GM10248 (cell line): Measurements from ENCODE around the gene GMPR2.

ENCODE experiments used
- CTCF ChIA-PET: fragments of 300-600 bp; sonication (Branson Sonifier 250); formaldehyde crosslinking; extraction: SDS; loops from one replicate; lab custom pipeline; 2021; ENCODE audit warnings: antibody characterized with exemption; lab: Yijun Ruan, JAX
- POLR2A ChIA-PET: fragments of 350-650 bp; sonication (Branson Sonifier 250); formaldehyde crosslinking; extraction: SDS; loops from one replicate; lab custom pipeline; 2020; ENCODE audit warnings: antibody characterized with exemption; lab: Yijun Ruan, JAX
- DNase-seq: peaks from one replicate; pipeline ENCODE4 v3.0.0; 2012; ENCODE audit errors: extremely low spot score
- TF ChIP-seq, protein P1 (sequence below): IDR thresholded peaks from 2 replicates; pipeline ENCODE4 v1.5.1; 2012; ENCODE audit warnings: mild to moderate bottlenecking, low read depth; ENCODE audit errors: extremely low read depth, missing control alignments, control extremely low read depth

GMPR2 gene

GRCh38 chr14:24262821-24263733, 30.3 kb downstream of the GMPR2 start, which contains the start of gene TGM1:
TSS of gene TGM1 (minus strand) at chr14:24263177. CDS start at chr14:24262352, 825 bp downstream.
- TF ChIP-seq, protein P1, sequence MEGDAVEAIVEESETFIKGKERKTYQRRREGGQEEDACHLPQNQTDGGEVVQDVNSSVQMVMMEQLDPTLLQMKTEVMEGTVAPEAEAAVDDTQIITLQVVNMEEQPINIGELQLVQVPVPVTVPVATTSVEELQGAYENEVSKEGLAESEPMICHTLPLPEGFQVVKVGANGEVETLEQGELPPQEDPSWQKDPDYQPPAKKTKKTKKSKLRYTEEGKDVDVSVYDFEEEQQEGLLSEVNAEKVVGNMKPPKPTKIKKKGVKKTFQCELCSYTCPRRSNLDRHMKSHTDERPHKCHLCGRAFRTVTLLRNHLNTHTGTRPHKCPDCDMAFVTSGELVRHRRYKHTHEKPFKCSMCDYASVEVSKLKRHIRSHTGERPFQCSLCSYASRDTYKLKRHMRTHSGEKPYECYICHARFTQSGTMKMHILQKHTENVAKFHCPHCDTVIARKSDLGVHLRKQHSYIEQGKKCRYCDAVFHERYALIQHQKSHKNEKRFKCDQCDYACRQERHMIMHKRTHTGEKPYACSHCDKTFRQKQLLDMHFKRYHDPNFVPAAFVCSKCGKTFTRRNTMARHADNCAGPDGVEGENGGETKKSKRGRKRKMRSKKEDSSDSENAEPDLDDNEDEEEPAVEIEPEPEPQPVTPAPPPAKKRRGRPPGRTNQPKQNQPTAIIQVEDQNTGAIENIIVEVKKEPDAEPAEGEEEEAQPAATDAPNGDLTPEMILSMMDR: no peak
- ChIA-PET POLR2A (interaction anchor here (0.9 kb wide), 1 partner anchor 27 kb away, joined by 3 read pairs; no protein-coding TSS in a partner anchor), CTCF (interaction anchor here (1.1 to 9.2 kb wide), 6 partner anchors 8 to 45 kb away, joined by 3 to 67 read pairs (median 11); partner anchors contain the start of genes CIDEB, LTB4R2, RABGGTA and TINF2)
- DNase-seq: no peak

DNA sequence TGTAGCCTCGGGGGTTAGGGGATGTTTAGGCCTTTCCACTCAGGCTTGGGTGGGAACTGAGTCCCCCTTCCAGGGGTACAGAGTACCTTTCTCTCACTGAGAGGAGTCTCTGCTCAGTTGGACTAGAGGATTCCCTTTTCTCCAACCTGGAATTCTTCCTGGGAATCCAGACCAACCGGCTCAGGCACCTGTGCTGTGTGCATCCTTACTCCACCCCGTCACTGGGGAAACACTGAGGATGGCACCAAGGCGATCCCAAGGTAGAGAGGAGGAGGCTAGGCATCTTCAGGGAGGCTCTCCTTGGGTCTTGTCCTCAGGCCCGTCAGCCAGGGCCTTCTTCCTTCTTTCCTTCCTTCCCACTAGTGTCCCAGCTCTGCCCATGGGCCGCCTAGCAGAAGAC, 31.1 kb downstream of the GMPR2 start:
- TF ChIP-seq, protein P1: no peak
- ChIA-PET POLR2A (no interaction called here), CTCF (interaction anchor here (1.1 to 9.2 kb wide), 4 partner anchors 12 to 44 kb away, joined by 3 to 67 read pairs (median 12); partner anchors contain the start of genes CIDEB, LTB4R2 and TINF2)
- no peak for DNase-seq

- ChIA-PET CTCF (interaction anchor here (3.7 to 9.2 kb wide), 2 partner anchors 33 to 44 kb away, joined by 13 to 67 read pairs; partner anchors contain the start of genes CIDEB and LTB4R2), POLR2A (no interaction called here)
- TF ChIP-seq, protein P1: no peak
- no peak for DNase-seq
These were observed 31.6 kb downstream of the GMPR2 start for GRCh38 chr14:24264298-24264697.

GRCh38 chr14:24266344-24267244, 33.9 kb downstream of the GMPR2 start:
- ChIA-PET POLR2A (no interaction called here), CTCF (interaction anchor here (1.0 to 9.2 kb wide), 5 partner anchors 14 to 170 kb away, joined by 3 to 67 read pairs (median 3); partner anchors contain the start of genes CIDEB and LTB4R2)
- TF ChIP-seq, protein P1: no peak

DNA sequence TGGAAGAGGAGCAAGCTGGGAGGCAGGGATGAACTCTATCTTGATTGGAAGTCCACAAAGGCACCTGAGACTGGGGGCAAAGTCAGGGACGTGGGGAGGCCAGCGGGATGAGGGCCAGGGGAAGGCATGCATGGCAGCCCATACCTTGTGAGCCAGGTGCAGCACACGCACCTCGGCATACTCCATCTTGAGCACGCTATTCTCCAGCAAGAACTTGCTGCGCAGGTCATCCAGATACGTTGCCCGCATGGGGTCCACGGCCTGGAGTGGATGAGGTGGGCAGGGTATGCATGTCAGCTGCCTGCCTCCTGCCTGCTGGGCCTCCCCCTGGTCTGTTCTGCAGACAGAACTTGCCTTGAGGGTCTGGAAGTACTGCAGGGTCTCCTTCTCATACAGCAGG, 34.8 kb downstream of the GMPR2 start:
- POLR2A ChIA-PET: no interaction called here
- CTCF ChIA-PET: interaction anchor here (1.0 to 9.2 kb wide), 3 partner anchors 14 to 41 kb away, joined by 3 to 67 read pairs (median 38); partner anchors contain the start of genes CIDEB and LTB4R2
- TF ChIP-seq, protein P1: no peak
- DNase-seq: no peak

More at GRCh38 chr14:24266344-24267244, 33.9 kb downstream of the GMPR2 start:
- DNase-seq: no peak
